AG10803 (cell line): ENCODE measurements around the gene NPHP1.
"Not testable (repeated sequence)": the region's sequence is repeated elsewhere in the genome, so short reads cannot be mapped to it uniquely, and the experiment has no call there.

Experiments used
- DNase-seq: peaks from one replicate; pipeline ENCODE4 v3.0.0; 2010; ENCODE audit warnings: low read depth
- H3K4me3 ChIP-seq: 2 replicates; pipeline ENCODE4 v1.5.1; 2011; ENCODE audit warnings: mild to moderate bottlenecking, low read length, control low read depth
- CTCF ChIP-seq: conservative IDR thresholded peaks from 2 replicates; pipeline ENCODE4 v1.5.1; 2011; ENCODE audit warnings: mild to moderate bottlenecking, low read length, control low read depth, inconsistent platforms

NPHP1 gene

GRCh38 chr2:110099471-110100225, 105.2 kb downstream of the NPHP1 start:
- no peak for TF ChIP-seq CTCF
- DNase-seq = no peak
- H3K4me3 ChIP-seq = no peak overlapping the region

GRCh38 chr2:110099038-110099425, 105.8 kb downstream of the NPHP1 start:
- TF ChIP-seq CTCF = no peak
- H3K4me3 ChIP-seq = no peak overlapping the region
- DNase-seq = peak; percentile 16

- no peak for DNase-seq
- no peak for TF ChIP-seq CTCF
These were observed 107.2 kb downstream of the NPHP1 start for GRCh38 chr2:110097506-110098220.

GRCh38 chr2:110095994-110096633, 108.7 kb downstream of the NPHP1 start:
- no peak for DNase-seq
- no peak overlapping the region for H3K4me3 ChIP-seq
- no peak for TF ChIP-seq CTCF

More at GRCh38 chr2:110097506-110098220, 107.2 kb downstream of the NPHP1 start:
- no peak overlapping the region for H3K4me3 ChIP-seq

GRCh38 chr2:110094884-110095534, 109.8 kb downstream of the NPHP1 start:
- DNase-seq, H3K4me3 ChIP-seq: not testable (repeated sequence)

GRCh38 chr2:110093924-110094323, 110.9 kb downstream of the NPHP1 start:
- H3K4me3 ChIP-seq, DNase-seq: not testable (repeated sequence)

GRCh38 chr2:110090164-110090563, 114.6 kb downstream of the NPHP1 start:
- not testable (repeated sequence) for DNase-seq, H3K4me3 ChIP-seq

GRCh38 chr2:110083757-110084156, 121.1 kb downstream of the NPHP1 start:
- DNase-seq = not testable (repeated sequence)

GRCh38 chr2:110083162-110083561, 121.7 kb downstream of the NPHP1 start:
- DNase-seq, H3K4me3 ChIP-seq: not testable (repeated sequence)

More at GRCh38 chr2:110083757-110084156, 121.1 kb downstream of the NPHP1 start:
- not testable (repeated sequence) for H3K4me3 ChIP-seq

GRCh38 chr2:110078104-110078503, 126.7 kb downstream of the NPHP1 start:
- H3K4me3 ChIP-seq, DNase-seq: not testable (repeated sequence)

- not testable (repeated sequence) for DNase-seq, H3K4me3 ChIP-seq
These were observed 128.9 kb downstream of the NPHP1 start for GRCh38 chr2:110075896-110076295.
